Stimulated activated memory B cell treated with anti-CD40 and anti-IgM and Interleukin-4, amounts not matched to agents 10 μg/mL and 1 μg/mL and 100 μg/mL, for 72 hours (primary cell): Measurements from ENCODE around the gene RAD51D.
A peak's percentile ranks its signal among the peaks of the same experiment; 100 is the strongest.

Experiments
- ATAC-seq: fragments of 150-1000 bp; cut with Tn5 transposase; 2 replicates; pipeline ENCODE4 v1.10.0; 2021
- H3K27ac Mint-ChIP-seq: one replicate; pipeline ENCODE4 v1.8.0; 2022; ENCODE audit warnings: mild to moderate bottlenecking, mixed read lengths
- H3K27me3 Mint-ChIP-seq: one replicate; pipeline ENCODE4 v1.8.0; 2022; ENCODE audit warnings: mixed read lengths
- H3K36me3 Mint-ChIP-seq: one replicate; pipeline ENCODE4 v1.8.0; 2022; ENCODE audit warnings: mixed read lengths
- H3K4me1 Mint-ChIP-seq: one replicate; pipeline ENCODE4 v1.8.0; 2022; ENCODE audit warnings: mixed read lengths
- H3K4me3 Mint-ChIP-seq: one replicate; pipeline ENCODE4 v1.8.0; 2022; ENCODE audit warnings: mild to moderate bottlenecking, moderate library complexity, mixed read lengths
- H3K9me3 Mint-ChIP-seq: one replicate; pipeline ENCODE4 v1.8.0; 2022; ENCODE audit warnings: mixed read lengths

Gene RAD51D

DNA sequence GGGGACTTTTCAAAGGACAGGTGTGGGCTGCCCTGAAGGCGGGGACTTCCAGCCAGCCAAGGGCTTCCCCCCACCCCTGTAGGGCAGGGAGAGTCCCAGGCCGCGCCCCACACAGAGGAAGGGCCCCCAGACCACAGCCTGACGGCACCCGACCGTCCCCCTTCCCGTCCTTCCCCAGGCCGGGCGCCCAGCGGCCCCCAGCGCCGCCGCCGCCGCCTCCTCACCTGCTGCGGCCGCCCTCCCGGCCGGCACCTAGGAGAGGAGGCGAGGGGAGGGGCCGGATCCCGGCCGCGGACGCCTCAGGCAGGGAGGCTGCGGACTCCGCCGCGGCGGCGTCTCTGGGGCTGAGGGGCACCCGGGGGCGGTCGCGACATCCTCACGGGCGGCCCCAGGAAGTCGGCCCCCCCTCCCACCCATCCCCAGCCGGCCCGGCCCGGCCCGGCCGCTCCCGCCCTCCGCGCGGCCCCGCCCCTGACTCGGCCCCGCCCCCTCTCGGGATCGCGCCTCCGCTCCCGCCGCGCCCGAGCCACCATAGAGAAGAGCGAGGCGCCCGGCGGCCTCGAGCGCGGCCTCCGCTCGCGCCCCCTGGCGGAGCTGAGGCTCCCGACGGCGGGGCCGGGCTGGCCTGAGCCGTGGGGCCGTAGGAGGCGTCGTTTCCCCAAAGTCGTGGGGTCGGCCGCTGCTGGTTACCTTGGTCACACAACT, 30.6 kb downstream of the RAD51D start:
- peak; percentile 91 for ATAC-seq
- no peaks in the 10 kb centered on the region for H3K27me3 Mint-ChIP-seq
- H3K4me3 Mint-ChIP-seq: peak overlapping the region; percentile 94
- peaks cover 46% of the 10 kb centered on the region for H3K4me1 Mint-ChIP-seq
- no peaks in the 10 kb centered on the region for H3K36me3 Mint-ChIP-seq
- H3K27ac Mint-ChIP-seq: peak overlapping the region; percentile 93
- no peaks in the 10 kb centered on the region for H3K9me3 Mint-ChIP-seq

DNA sequence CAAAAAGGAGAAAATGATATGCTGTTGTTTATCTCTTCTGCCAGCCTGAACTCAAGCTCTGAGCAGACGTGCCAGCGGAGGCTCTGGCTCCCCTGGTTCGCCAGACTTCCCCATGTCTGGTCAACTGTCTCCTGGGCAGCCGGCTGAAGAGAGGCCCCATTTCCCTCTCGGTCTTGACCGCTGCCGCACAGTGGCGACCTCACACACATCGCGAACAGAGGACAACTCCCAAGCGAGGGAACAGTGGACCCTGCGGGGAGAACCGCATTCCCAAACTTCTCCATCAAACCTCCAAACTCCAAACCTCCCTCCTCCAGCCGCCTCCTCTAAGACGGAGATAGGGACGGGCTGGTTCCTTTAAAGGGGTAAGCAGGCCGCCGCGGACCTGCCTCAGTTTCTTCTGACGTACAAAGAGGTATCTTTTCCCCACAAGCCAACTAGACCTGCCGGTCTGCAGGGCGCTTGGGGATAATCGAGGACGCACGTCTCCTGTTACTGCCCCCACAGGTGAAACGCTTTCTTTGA, 31.2 kb downstream of the RAD51D start:
- Mint-ChIP-seq H3K36me3 (no peaks in the 10 kb centered on the region), H3K27ac (peak overlapping the region; percentile 93), H3K27me3 (no peaks in the 10 kb centered on the region), H3K9me3 (no peaks in the 10 kb centered on the region), H3K4me1 (peaks cover 52% of the 10 kb centered on the region), H3K4me3 (peak overlapping the region; percentile 94)
- peak; percentile 10 for ATAC-seq

DNA sequence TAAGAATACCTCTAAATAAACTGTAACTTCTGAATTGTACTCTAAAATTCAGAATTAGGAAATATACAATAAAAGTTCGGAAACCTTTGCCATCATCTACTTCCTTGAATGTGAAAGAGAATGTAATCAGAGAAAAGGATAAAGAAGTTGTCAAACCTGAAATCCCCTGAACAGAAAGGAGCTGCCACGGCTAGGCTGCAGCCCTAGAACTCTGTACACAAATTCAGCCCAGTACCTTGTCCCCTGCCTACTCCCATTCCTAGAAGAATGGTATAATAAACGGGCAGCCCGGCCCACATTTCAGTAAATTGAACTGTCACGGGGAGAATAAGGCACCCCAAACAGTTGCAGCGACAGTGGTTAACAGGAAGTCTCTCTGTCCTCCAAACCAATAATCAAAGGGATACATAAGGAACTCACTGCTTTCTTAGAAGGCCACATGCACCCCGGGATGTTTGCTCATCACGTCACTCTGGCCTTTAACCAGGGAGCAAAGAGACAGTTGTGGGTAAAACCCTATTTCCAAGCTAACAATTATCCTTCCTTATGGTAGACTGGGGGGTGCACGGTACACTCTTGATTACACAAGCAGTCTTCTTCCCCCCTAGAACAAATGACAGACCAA, 31.8 kb downstream of the RAD51D start:
- Mint-ChIP-seq H3K4me1 (peaks cover 58% of the 10 kb centered on the region), H3K36me3 (no peaks in the 10 kb centered on the region), H3K27me3 (no peaks in the 10 kb centered on the region), H3K4me3 (peak overlapping the region; percentile 94), H3K9me3 (no peaks in the 10 kb centered on the region), H3K27ac (peak overlapping the region; percentile 93)
- no peak for ATAC-seq

DNA sequence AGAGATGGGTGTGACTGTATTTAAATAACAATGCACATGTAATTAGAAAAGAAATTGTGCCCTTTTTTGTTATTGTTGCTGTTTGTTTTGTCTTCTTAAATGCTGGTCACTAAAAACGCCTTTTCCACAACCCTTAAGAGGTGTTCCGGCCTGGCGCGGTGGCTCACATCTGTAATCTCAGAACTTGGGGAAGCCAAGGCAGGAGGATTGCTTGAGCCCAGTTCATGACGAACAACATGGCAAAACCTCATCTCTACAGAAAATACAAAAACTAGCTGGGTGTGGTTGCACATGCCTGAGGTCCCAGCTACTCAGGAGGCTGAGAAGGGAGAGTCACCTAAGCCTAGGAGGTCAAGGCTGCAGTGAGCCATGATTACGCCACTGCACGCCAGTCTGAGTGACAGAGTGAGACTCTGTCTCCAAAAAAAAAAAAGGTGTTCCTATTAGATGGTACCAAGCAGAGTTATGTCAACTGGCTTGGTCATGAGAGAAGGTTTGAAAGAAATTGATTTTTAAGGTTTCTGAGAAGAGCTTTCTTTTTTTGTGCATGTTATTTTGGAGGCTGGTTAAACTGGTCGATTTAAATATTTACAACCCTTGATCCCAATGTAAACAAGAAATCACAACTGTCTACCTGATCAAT, 32.6 kb downstream of the RAD51D start:
- no peak for ATAC-seq
- H3K4me1 Mint-ChIP-seq: peaks cover 66% of the 10 kb centered on the region

DNA sequence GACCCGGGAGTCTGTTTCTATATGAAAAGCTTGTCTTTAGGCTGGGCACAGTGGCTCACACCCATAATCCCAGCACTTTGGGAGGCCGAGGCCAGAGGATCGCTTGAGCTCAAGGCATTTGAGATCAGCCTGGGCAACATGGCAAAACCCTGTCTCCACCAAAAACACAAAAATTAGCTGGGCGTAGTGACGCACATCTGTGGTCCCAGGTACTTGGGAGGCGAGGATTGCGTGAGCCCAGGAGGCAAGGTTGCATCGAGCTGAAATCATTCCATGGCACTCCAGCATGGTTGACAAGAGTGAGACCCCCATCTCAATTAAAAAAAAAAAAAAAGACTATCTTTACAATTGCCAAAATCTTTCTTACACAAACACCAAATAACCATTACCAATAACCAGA, 33.5 kb downstream of the RAD51D start:
- no peaks in the 10 kb centered on the region for H3K27me3 Mint-ChIP-seq
- H3K4me1 Mint-ChIP-seq: peaks cover 74% of the 10 kb centered on the region
- ATAC-seq: no peak
- H3K4me3 Mint-ChIP-seq: no peak overlapping the region
- H3K36me3 Mint-ChIP-seq: no peaks in the 10 kb centered on the region
- no peaks in the 10 kb centered on the region for H3K9me3 Mint-ChIP-seq
- no peak overlapping the region for H3K27ac Mint-ChIP-seq

More for the DNA sequence above, 32.6 kb downstream of the RAD51D start:
- Mint-ChIP-seq H3K36me3 (no peaks in the 10 kb centered on the region), H3K4me3 (peak overlapping the region; percentile 58), H3K27me3 (no peaks in the 10 kb centered on the region), H3K9me3 (no peaks in the 10 kb centered on the region), H3K27ac (peak overlapping the region; percentile 93)

DNA sequence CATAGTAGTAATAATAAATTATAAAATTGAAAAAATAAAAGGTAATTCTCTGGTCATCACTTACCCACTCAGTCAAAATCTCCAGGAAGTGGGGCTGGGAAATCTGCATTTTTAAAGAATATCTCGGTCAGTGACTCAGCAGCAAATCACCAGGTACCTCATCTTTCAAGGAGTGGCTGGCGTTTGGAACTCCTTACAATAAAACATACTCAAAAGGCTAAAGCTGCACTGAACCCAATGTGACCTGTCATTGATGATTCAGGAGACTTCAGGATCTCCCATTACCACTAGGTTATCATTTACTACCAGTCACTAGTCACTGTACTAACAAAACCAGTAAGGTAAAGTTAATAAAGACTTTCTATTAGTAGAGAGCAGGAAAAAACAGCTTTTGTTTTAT, 34.7 kb downstream of the RAD51D start:
- no peak for ATAC-seq
- Mint-ChIP-seq H3K27ac (peak overlapping the region; percentile 3), H3K36me3 (no peaks in the 10 kb centered on the region), H3K9me3 (no peaks in the 10 kb centered on the region), H3K27me3 (no peaks in the 10 kb centered on the region), H3K4me3 (no peak overlapping the region), H3K4me1 (peaks cover 81% of the 10 kb centered on the region)

DNA sequence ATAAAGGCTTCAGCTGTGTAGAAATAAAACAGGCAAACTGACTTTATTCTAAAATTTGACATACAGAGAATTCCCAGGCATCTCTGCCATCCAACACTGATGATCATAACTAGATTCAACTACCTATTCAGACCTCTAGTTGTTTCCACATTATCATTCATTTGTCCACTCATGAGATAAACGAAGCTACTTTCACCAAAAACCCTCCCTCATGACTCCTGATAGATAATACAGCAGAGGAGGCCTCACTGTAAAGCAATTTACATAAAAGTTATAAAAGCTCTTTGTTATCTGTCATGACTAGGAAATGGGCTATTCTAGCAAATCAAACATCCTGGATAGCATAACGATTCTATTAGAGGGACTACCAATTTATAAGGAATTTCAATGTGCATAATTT, 36.6 kb downstream of the RAD51D start:
- no peak overlapping the region for H3K4me3 Mint-ChIP-seq
- peak overlapping the region; percentile 28 for H3K27ac Mint-ChIP-seq
- peaks cover 74% of the 10 kb centered on the region for H3K4me1 Mint-ChIP-seq
- H3K9me3 Mint-ChIP-seq: no peaks in the 10 kb centered on the region
- H3K36me3 Mint-ChIP-seq: no peaks in the 10 kb centered on the region
- no peaks in the 10 kb centered on the region for H3K27me3 Mint-ChIP-seq
- ATAC-seq: no peak

DNA sequence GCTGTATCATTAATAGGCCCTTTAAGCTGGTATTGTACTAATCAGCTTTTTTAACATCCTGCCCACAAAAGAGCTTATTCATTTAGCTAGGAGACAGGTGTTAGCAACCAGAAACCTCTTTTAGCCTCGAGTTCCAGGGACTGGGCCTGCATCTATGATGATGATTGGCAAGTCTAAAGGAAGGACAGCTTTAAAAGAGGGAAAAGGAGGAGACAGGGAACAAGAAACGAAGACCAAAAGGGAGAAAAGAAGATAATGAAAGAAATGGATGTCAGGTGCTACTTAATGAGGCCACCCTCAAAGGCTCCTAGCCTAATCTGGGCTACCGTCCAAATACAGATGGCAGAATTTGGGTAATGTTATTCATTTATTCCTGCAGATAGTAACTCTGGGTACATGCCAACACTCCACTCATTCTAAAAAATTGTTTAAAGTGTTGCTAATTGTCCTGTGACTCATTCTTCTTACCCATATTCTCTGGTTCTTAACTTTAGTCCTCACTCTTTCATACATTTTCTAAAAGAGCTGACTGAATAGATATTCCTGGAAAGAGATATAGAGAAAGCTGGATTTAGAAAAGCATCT, 37.5 kb downstream of the RAD51D start:
- H3K27me3 Mint-ChIP-seq: no peaks in the 10 kb centered on the region
- peaks cover 65% of the 10 kb centered on the region for H3K4me1 Mint-ChIP-seq
- H3K27ac Mint-ChIP-seq: peak overlapping the region; percentile 28
- H3K4me3 Mint-ChIP-seq: peak overlapping the region; percentile 21
- H3K36me3 Mint-ChIP-seq: no peaks in the 10 kb centered on the region
- no peak for ATAC-seq
- no peaks in the 10 kb centered on the region for H3K9me3 Mint-ChIP-seq

DNA sequence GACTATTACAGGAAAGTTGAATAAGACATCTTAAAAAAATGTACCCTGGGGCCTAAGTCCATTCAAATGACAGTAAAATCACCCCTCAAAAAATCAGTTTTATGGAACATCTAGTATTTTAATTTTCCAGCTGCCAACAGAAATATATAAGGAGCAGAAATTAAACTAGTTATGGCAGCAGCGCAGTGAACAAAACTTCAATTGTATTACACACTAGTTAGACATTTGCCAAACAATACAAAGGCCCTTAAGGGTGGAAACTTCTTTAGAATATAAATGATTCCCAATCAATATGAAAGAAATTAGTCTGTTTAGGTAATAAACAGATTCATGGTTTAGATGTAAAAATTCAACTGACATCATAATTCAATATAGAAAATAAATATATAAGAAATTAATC, 38.0 kb downstream of the RAD51D start:
- no peaks in the 10 kb centered on the region for H3K36me3 Mint-ChIP-seq
- H3K27ac Mint-ChIP-seq: peak overlapping the region; percentile 28
- H3K27me3 Mint-ChIP-seq: no peaks in the 10 kb centered on the region
- peaks cover 60% of the 10 kb centered on the region for H3K4me1 Mint-ChIP-seq
- no peak overlapping the region for H3K4me3 Mint-ChIP-seq
- H3K9me3 Mint-ChIP-seq: no peaks in the 10 kb centered on the region
- no peak for ATAC-seq

DNA sequence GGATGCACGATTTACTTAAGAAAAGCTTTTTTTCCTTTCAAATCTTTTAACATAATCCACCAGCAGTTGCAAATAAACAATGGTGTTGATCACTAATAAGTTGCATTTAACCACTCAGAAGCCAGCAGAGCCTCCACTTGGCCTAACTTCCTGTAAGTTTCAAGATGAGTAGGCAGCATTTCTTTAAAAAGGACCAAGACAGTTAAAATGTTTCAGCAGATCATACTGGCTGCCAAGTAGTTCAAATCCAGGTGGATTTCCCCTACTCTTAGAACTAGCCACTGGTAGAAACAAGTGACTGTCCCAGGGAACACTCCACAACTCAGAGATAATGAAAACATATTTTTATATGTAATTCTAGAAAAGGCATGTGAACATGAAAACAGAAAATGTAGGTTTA, 39.1 kb downstream of the RAD51D start:
- Mint-ChIP-seq H3K4me3 (peak overlapping the region; percentile 35), H3K4me1 (peaks cover 49% of the 10 kb centered on the region), H3K27me3 (no peaks in the 10 kb centered on the region), H3K27ac (peak overlapping the region; percentile 80), H3K9me3 (no peaks in the 10 kb centered on the region), H3K36me3 (no peaks in the 10 kb centered on the region)
- peak; percentile 68 for ATAC-seq

DNA sequence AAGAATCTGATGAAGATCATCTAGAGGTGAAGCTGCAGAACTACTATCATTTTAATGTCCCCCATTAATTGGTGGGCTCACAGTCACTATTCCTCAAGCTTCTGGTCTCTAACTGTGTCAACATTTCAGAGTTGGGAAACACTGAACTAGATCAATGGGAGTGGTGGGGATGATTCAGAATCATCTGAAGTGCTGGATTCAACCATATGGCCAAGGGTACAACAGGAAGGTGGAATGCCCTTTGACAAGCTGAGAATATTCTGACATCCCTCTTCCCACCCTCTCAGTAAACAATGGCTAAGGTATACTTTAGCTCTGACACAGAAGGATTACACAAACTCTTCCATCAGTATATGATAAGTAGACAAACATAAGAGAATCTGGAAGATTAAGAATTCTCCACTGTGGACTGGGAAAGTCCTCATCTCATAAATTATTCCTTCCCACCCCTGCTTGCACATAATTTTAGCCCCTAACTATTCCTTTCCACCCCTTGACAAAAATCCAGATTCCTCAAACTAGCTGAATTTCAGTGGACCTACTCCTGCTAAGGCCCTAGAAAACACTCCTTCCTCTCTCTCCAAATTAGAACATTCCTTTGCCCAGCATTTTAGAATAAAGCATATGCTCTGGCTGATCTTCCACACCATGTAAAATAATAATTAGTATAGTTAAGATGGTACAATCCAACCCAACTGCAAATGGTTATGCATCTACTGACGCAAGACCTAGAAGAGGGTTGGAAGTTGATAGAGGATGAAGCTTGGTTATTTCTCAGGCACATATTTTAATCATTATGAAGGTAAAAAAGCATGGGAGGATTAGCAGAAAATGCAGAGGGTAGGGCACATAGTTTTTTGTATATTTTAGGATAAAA, 39.9 kb downstream of the RAD51D start:
- Mint-ChIP-seq H3K27ac (peak overlapping the region; percentile 80), H3K4me3 (no peak overlapping the region), H3K27me3 (no peaks in the 10 kb centered on the region), H3K4me1 (peaks cover 48% of the 10 kb centered on the region), H3K36me3 (no peaks in the 10 kb centered on the region), H3K9me3 (no peaks in the 10 kb centered on the region)
- ATAC-seq: no peak

DNA sequence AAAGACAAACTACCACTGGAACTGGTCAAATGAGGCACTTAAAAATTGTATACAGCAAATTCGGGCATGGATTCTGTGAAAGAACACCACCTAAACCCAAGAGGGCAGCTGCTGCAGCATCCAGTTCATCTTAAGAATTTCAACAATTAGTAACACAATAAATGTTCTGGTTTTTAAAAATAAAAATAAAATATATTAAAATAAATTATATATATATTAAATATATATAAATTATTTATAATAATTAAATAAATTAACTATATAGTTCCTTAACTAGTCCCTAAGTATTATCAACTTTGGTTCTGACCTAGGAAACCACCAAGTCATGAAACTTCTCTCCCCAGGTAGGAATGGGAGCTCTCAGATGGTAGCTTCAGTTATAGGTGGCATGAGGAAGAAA, 42.8 kb downstream of the RAD51D start:
- Mint-ChIP-seq H3K27ac (no peak overlapping the region), H3K9me3 (no peaks in the 10 kb centered on the region), H3K4me1 (peaks cover 45% of the 10 kb centered on the region), H3K4me3 (no peak overlapping the region), H3K36me3 (no peaks in the 10 kb centered on the region), H3K27me3 (no peaks in the 10 kb centered on the region)
- no peak for ATAC-seq

DNA sequence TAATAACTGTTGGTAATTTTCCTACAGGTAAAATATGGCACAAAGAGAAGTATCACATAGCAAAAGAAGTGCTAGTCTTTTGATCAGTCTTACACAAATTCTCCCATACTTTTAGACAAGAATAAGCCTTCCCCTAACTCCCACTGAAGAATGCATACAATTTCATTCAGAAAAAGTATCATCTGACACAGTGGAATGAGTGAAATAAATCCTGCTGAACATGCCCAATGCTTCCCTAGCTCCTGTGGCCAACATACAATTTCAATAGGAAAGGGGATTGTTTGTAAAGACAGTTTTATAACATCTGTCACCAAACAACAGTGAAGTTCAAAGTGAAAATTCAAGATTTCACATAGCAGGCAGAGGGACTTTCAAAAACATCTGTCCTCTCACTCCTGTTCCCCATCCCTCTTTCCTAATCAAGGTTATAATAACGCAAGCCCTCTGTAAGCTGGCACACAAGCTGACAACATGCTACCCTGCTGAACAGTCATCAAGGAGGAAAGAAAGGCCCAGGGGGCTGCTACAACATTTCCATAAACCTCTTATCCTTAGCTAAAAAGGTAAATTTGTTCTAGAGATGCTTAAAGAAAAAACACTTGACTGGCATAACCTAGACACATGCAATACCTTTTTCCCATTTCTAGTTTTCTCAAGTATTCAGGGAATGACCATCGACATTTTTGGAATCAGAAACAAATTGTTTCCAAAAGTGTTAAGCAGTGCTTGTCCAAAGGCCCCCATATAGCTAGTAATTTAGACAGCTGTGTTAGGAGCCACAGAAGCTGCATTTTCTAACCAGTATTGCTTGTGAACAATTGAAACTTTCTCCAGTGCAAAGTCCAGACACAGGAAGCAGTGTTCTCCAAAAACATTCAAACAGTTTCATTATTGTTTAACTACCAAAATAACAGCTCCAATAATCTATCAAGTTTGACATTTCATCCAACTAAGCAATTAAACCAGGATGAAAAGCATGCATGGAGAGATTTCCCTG, 44.7 kb downstream of the RAD51D start:
- H3K4me1 Mint-ChIP-seq: peaks cover 30% of the 10 kb centered on the region
- no peaks in the 10 kb centered on the region for H3K9me3 Mint-ChIP-seq
- no peaks in the 10 kb centered on the region for H3K27me3 Mint-ChIP-seq
- H3K4me3 Mint-ChIP-seq: no peak overlapping the region
- no peak for ATAC-seq
- H3K27ac Mint-ChIP-seq: no peak overlapping the region
- no peaks in the 10 kb centered on the region for H3K36me3 Mint-ChIP-seq
